ENCODE measurements around the gene HLA-B. TPM values are rescaled to one million over a fixed set of nuclear protein-coding genes. Genes with fewer than 3 reads are reported as not detected.
"Not testable (repeated sequence)": the region's sequence is repeated elsewhere in the genome, so short reads cannot be mapped to it uniquely, and the experiment has no call there.

The HLA-B gene
- 6,901 TPM for polyA plus RNA-seq

DNA sequence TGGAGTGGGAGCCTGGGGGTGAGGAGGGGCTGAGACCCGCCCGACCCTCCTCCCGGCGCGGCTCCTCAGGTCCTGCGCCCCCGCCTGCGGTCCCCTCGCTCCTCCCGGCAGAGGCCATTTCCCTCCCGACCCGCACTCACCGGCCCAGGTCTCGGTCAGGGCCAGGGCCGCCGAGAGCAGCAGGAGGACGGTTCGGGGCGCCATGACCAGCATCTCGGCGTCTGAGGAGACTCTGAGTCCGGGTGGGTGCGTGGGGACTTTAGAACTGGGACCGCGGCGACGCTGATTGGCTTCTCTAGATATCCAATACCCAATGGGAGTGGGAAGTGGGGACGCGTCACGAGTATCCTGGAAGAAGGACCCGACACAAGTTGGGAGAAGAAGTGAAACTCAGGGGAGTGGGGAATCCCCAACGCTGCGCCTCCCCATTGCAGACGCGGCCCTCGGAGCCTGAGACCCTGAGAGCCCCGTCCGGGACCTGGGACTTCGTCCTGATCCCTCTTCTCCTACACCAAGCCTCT lies at the start of gene HLA-B:
HLA-B (minus strand) TSS at position 234 of the 521 bp plus-strand sequence; CDS start at position 213, 21 bp downstream.
- peaks cover 30 to 41% (median 33%) of the 10 kb centered on the region in 3 donors for H3K4me1 Mint-ChIP-seq
- H3K27ac Mint-ChIP-seq = peak within 1 kb of the TSS; percentile 100
- no peaks in the 10 kb centered on the region for H3K27me3 Mint-ChIP-seq
- H3K36me3 Mint-ChIP-seq = peaks cover 18% of the 10 kb centered on the region
- H3K9me3 Mint-ChIP-seq = peaks cover 0 to 4% (median 3%) of the 10 kb centered on the region in 3 donors
- H3K4me3 Mint-ChIP-seq = peak within 1 kb of the TSS; percentile 95 to 99 (median 99)

DNA sequence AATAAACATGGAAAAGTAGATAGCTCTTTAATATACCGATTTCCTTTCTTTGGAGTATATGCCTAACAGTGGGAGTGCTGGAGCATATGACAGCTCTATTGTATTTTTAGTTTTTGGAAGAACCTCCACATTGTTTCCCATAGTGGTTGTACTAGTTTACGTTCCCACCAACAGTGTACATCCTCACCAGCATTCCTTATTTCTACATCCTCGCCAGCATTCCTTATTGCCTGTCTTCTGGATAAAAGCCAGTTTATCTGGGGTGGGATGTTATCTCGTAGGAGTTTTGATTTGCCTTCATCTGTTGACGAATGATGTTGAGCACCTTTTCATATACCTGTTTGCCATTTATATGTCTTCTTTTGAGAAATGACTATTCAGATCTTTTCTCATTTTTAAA lies 49.0 kb upstream of the HLA-B start:
- Mint-ChIP-seq H3K27ac (no peak overlapping the region), H3K4me3 (peak overlapping the region in 2 of 4 donors; percentile 47 to 73), H3K27me3 (peaks cover 1% of the 10 kb centered on the region), H3K4me1 (peaks cover 46 to 56% (median 51%) of the 10 kb centered on the region in 3 donors), H3K9me3 (no peaks in the 10 kb centered on the region), H3K36me3 (peaks cover 2% of the 10 kb centered on the region)

DNA sequence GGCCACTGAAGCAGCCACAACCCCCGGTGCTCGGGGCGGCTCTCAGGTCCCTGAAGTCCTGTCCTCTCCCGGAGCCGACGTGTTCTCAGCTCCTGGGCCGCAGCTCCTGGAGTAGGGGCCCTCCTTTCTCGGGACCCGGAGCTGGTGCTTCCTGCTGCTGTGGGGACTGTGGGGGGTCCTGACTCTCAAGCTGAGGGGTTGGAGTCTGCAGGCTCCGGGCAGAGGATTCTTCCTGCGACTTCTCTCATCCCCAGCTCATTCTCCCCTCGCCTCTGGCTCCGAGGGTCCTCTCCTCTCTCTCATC lies 47.0 kb upstream of the HLA-B start:
- not testable (repeated sequence) for H3K27me3 Mint-ChIP-seq, H3K36me3 Mint-ChIP-seq, H3K9me3 Mint-ChIP-seq
- peaks cover 49 to 59% (median 52%) of the 10 kb centered on the region in 3 donors for H3K4me1 Mint-ChIP-seq
- peak overlapping the region; percentile 40 to 86 (median 78) for H3K27ac Mint-ChIP-seq
- H3K4me3 Mint-ChIP-seq = peak overlapping the region; percentile 84 to 92 (median 90)

DNA sequence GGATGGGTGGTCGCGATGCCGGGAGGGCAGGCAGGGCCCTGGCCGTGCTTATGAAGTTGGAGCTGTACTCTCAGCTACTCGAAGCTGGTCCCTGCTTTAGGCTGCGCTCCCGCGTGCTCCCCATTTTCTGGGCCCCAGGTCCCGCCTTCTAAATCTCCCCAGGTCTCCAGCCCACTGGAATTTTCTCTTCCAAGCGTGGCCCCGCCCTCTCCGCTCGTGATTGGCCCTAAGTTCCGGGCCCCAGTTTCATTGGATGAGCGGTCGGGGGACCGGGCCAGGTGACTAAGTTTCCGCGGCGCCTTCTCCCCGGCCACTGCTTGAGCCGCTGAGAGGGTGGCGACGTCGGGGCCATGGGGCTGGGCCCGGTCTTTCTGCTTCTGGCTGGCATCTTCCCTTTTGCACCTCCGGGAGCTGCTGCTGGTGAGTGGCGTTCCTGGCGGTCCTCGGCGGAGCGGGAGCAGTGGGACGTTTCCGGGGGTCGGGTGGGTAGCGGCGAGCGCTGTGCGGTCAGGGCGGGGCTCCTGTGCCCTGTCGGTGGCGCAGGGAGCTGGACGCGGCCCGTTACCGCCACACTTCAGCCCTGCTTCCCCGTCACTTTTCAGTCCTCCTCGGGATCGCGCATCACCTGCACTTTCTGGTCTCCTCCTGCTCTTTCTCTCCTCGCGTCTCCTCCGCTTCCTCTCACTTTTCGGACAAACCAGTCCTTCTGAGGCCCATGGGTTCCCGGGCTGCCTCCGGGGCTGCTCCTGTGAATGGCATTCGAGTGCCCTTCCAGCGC lies 46.5 kb upstream of the HLA-B start, which contains the start of gene MICA:
MICA (plus strand) TSS at position 313 of the 778 bp plus-strand sequence; CDS start at position 351, 38 bp downstream.
- H3K4me3 Mint-ChIP-seq = peak within 1 kb of the TSS; percentile 84 to 92 (median 90)
- H3K27ac Mint-ChIP-seq = peak within 1 kb of the TSS; percentile 40 to 89 (median 86)
- H3K36me3 Mint-ChIP-seq = peaks cover 2% of the 10 kb centered on the region
- H3K4me1 Mint-ChIP-seq = peaks cover 51 to 59% (median 52%) of the 10 kb centered on the region in 3 donors
- H3K9me3 Mint-ChIP-seq = no peaks in the 10 kb centered on the region
- H3K27me3 Mint-ChIP-seq = peaks cover 1% of the 10 kb centered on the region

DNA sequence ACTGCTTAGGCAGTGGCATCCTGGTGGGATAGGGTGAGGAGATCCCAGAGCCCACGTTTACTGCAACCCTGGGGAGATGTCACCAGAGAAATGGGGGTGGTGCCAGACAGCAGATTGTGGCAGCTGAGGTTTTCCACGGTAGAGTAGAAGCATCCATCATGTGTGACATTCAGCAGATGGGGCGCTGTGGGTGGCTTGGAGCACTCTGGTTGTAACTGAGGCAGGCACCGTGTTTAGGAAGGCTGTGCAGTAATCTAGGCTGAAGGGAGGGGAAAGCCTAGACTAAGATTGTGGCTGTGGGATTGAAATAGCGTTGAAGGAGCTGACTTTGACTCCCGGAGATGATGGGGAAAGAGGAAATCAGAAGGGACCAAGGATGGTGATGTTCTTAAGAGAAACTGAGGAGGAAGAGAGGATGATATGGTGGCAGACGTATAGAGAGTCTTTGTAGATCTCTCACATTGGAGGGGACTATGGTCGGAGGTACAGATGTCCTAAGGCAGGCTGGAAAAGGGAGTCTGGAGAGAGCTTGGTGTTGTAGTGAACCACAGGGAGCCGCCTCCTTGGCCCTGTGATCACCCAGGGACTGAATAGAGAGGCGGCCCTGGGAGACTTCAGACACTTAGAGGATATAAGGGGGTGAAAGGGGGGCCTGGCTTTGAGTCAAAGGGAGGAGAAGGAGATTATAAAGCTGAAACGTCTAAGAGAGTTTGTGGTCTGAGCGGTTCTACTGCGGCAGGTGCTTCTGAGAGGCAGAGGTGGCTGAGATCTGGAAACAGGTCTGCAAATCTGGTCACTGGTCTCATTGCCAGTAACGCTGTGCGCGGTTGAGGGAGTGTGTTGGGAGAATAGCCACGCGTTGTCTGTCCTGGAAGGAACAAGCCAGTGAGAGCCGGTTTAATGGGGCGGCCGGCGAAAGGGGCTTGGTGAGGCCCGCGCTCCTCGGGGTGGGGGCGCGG lies 45.6 kb upstream of the HLA-B start:
- Mint-ChIP-seq H3K27me3 (peaks cover 1% of the 10 kb centered on the region), H3K36me3 (peaks cover 2% of the 10 kb centered on the region), H3K9me3 (no peaks in the 10 kb centered on the region), H3K4me1 (peaks cover 46 to 55% (median 48%) of the 10 kb centered on the region in 3 donors), H3K4me3 (peak overlapping the region; percentile 84 to 92 (median 90)), H3K27ac (peak overlapping the region; percentile 36 to 89 (median 40))

DNA sequence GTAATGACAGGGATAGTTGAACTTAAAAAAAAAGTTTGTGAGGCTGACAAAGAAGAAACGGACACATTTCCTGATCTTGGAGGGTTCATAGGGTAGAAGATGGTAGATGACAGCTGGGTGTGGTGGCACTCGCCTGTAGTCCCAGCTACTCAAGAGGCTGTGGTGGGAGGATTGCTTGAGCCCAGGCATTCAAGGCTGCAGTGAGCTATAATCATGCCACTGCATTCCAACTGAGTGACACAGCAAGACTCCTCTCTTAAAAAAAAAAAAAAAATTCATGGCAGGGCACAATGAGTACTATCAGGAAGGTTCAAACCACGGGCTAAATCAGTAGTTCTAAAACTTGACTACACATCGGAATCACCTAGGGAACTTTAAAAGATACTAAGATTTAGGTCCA lies 44.4 kb upstream of the HLA-B start:
- H3K36me3 Mint-ChIP-seq = peaks cover 2% of the 10 kb centered on the region
- H3K4me3 Mint-ChIP-seq = peak overlapping the region; percentile 84 to 98 (median 95)
- peaks cover 1% of the 10 kb centered on the region for H3K27me3 Mint-ChIP-seq
- H3K27ac Mint-ChIP-seq = peak overlapping the region in 2 of 3 donors; percentile 40 to 98
- H3K4me1 Mint-ChIP-seq = peaks cover 44 to 52% (median 44%) of the 10 kb centered on the region in 3 donors
- no peaks in the 10 kb centered on the region for H3K9me3 Mint-ChIP-seq

DNA sequence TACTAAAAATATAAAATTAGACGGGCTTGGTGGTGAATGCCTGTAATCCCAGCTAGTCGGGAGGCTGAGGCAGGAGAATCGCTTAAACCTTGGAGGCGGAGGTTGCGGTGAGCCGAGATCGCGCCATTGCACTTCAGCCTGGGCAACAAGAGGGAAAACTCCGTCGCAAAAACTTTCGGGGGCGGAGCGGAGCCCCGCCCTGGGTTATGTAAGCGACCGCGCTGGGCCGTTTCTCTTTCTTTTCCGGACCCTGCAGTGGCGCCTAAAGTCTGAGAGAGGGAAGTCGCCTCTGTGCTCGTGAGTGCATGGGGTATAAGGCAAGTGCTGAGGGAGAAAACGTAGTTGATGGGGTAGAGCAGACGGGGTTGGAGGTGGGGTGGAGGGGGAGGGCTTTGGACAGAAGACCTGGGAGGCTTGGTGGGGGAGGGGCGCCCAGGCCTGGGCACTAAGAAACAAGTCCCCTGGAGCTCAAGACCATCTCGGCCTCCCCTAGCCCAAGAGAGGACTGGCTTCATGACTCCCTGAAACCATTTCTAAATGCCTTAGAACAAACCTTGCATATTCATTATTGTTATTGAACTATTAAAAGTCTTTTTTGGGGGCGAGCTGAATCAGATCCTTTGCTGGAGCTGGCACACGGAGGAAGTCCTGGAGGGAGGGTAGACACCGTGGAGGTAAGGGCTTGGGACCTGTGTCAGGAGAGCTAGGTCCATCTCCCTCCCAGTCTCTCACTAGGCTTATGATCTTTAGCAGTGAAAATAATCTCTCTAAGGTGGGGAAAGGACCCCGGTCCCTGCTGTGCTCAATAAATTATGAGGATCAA lies 43.7 kb upstream of the HLA-B start:
- H3K4me1 Mint-ChIP-seq = peaks cover 37 to 47% (median 41%) of the 10 kb centered on the region in 3 donors
- H3K36me3 Mint-ChIP-seq = peaks cover 2% of the 10 kb centered on the region
- H3K9me3 Mint-ChIP-seq = no peaks in the 10 kb centered on the region
- H3K4me3 Mint-ChIP-seq = peak overlapping the region; percentile 84 to 98 (median 95)
- H3K27me3 Mint-ChIP-seq = peaks cover 1% of the 10 kb centered on the region
- peak overlapping the region; percentile 40 to 98 (median 95) for H3K27ac Mint-ChIP-seq

DNA sequence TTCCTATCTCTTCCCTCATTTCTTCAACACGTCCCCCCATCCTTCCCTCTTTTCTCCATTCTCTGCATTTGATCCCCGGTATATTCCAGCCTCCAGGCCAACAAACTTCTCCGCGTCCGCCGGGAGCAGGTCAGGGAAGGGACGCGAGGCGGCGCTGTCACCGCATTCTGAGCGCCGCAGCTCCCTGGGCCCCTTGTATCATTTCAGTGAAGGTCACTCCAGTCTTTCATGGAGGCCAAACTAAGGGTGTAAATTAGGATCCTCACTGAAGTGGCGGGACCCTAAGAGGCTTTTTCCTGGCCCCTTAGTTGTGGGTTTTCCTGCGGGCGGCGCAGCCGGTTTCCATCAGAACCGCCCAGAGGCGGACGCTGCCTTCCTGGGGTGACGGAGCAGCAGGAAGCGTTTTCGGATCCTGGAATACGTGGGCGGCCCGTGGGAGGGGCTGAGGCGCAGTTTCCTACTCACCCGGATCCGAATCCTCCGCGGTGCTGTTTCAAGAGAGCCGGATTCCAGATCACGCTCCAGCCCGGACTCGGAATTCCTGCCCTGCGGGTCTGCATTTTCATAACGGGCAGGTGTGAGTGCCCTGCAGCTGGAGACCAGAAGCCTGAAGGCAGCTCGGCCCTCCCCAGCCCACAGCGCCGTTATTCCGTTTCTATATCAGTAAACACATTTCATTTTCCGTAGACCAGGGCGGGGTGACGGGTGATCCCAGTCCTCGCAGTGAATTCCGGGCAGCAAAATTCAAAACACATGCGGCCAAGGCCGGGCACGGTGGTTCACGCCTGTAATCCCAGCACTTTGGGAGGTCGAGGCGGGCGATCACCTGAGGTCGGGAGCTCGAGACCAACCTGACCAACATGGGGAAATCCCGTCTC lies 42.8 kb upstream of the HLA-B start:
- Mint-ChIP-seq H3K4me3 (peak overlapping the region; percentile 84 to 98 (median 95)), H3K27me3 (peaks cover 1% of the 10 kb centered on the region), H3K27ac (peak overlapping the region; percentile 40 to 98 (median 96)), H3K9me3 (no peaks in the 10 kb centered on the region), H3K4me1 (peaks cover 35 to 44% (median 39%) of the 10 kb centered on the region in 3 donors), H3K36me3 (peaks cover 2% of the 10 kb centered on the region)

DNA sequence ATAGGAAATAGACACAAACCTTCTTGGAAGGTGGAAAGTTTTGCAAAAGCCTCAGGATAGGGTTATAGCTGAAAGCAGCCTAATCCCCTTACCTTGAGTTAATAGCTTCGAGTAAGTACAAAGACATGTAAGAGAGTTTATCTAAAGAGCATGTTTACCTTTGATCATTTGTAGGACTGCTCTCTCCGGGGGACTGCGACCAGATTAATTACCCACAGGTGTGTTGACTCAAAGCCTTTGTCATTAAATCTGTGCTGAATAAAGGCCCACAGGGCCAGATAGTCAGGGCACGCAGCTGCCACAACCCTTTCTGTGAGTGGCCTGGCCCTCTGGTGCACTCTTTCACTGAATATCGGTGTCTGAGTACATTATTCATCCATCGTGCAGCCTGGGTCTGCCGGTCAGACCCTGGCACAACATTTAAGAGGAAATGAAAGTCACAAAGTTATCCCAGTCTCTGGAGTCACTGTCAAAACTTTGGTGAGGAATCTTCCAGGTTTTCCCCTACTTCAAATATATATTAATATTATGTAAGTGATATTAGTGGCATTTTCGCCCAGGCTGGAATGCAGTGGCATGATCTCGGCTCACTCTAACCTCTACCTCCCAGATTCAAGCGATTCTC lies 41.0 kb upstream of the HLA-B start:
- H3K9me3 Mint-ChIP-seq = no peaks in the 10 kb centered on the region
- peaks cover 1% of the 10 kb centered on the region for H3K27me3 Mint-ChIP-seq
- H3K27ac Mint-ChIP-seq = peak overlapping the region in 1 of 3 donors; percentile 79
- peak overlapping the region in 2 of 4 donors; percentile 23 to 69 for H3K4me3 Mint-ChIP-seq
- H3K4me1 Mint-ChIP-seq = peaks cover 32 to 43% (median 36%) of the 10 kb centered on the region in 3 donors
- peaks cover 2% of the 10 kb centered on the region for H3K36me3 Mint-ChIP-seq

DNA sequence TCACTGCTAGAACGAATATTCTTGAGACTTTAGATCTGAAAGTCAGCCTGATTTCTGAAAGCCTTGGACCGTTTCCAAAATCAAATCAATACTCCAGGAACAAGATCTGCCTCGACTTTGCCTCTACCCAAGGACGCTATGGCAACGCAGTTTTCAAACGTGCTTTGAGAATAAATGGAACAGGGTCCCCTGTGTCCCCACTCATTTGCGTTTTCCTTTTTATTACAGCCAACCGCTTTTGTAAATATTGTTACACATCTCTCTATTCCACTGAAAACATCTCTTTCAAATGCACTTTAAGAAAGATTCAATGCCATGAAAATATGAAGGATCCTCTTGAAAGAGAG lies 40.1 kb upstream of the HLA-B start:
- Mint-ChIP-seq H3K4me3 (peak overlapping the region; percentile 13 to 62 (median 53)), H3K4me1 (peaks cover 23 to 35% (median 27%) of the 10 kb centered on the region in 3 donors), H3K27ac (peak overlapping the region in 2 of 3 donors; percentile 3 to 36)
- not testable (repeated sequence) for H3K36me3 Mint-ChIP-seq, H3K27me3 Mint-ChIP-seq, H3K9me3 Mint-ChIP-seq

DNA sequence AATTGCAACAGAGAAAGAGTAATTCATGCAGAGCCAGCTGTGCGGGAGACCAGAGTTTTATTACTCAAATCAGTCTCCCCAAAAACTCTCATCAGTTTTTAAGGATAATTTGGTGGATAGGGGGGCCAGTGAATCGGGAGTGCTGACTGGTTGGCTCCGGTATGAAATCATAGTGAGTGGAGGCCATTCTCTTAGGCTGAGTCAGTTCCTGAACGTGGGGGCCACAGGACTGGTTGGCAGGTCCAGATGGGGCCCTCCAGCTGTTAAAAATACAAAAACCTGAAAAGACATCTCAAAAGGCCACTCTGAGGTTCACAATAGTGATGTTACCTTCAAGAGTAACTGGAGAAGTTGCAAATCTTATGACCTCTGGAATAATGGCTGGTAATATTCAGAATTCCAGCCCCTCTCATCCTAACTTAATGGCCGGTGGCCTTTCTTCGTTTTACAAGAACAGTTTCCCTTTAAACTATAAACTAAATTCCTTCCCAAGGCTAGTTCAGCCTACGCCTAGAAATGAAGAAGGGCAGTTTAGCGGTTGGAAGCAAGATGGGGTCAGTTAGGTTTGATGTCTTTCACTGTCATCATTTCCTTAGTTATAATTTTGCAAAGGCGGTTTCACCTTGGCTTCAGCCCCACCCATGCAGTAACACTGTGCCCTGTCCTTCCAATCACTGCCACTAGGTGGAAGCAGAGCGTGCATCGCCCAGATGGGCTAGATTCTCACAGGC lies 39.6 kb upstream of the HLA-B start:
- Mint-ChIP-seq H3K4me3 (peak overlapping the region; percentile 13 to 62 (median 53)), H3K27me3 (peaks cover 1% of the 10 kb centered on the region), H3K9me3 (no peaks in the 10 kb centered on the region), H3K27ac (peak overlapping the region in 2 of 3 donors; percentile 19 to 36), H3K4me1 (peaks cover 21 to 29% (median 25%) of the 10 kb centered on the region in 3 donors), H3K36me3 (peaks cover 2% of the 10 kb centered on the region)

DNA sequence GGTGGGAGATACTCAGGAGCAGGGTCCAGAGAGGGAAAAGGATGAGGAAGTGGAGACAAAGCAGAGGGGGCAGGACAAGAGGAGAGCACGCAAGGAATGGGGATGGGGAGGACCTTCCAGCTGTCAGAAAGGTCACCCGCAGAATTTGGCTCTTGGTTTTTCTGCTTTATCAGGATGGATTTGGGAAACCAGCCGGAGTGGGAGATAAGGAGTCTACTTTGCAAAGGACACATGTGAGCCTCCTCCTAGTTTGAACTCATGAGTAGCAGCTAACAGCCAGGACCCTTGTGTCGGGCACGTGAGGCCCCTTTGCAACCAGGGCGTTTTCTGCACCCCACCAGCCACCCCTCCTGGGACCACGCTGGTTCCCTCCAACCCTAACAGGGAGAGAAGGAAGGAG lies 38.9 kb upstream of the HLA-B start:
- Mint-ChIP-seq H3K27me3 (no peaks in the 10 kb centered on the region), H3K4me3 (no peak overlapping the region), H3K4me1 (peaks cover 15 to 22% (median 17%) of the 10 kb centered on the region in 3 donors), H3K9me3 (no peaks in the 10 kb centered on the region), H3K27ac (peak overlapping the region in 1 of 3 donors; percentile 19), H3K36me3 (peaks cover 2% of the 10 kb centered on the region)
